ENCODE data around the gene TNNC1.

Gene TNNC1

GRCh38 chr3:52484680-52485461 lies 31.0 kb upstream of the TNNC1 start:
- H3K27me3 ChIP-seq (ENCODE audit: control insufficient read depth in 5 of 5, insufficient read depth in 4 of 5, low read length in 5 of 5) = no peaks in the 10 kb centered on the region
- no peak overlapping the region for H3K27ac ChIP-seq (ENCODE audit: low read depth, low read length)
- no peak overlapping the region for H3K4me3 ChIP-seq (ENCODE audit: low read depth in 1 of 5, low read length in 5 of 5)
- H3K4me1 ChIP-seq (ENCODE audit: control insufficient read depth in 5 of 5, insufficient read depth in 5 of 5, low read length in 5 of 5) = peaks cover 5 to 32% (median 14%) of the 10 kb centered on the region in 5 donors
- H3K9ac ChIP-seq (ENCODE audit: low read length in 5 of 5) = no peak overlapping the region
- H3K36me3 ChIP-seq (ENCODE audit: control insufficient read depth in 5 of 5, insufficient read depth in 5 of 5, low read length in 5 of 5) = peaks cover 0 to 93% (median 86%) of the 10 kb centered on the region in 5 donors
- no peaks in the 10 kb centered on the region for H3K9me3 ChIP-seq (ENCODE audit: control insufficient read depth in 5 of 5, low read length in 5 of 5)

GRCh38 chr3:52483577-52484381 lies 29.9 kb upstream of the TNNC1 start:
- H3K4me3 ChIP-seq (ENCODE audit: low read depth in 1 of 5, low read length in 5 of 5) = no peak overlapping the region
- H3K4me1 ChIP-seq (ENCODE audit: control insufficient read depth in 5 of 5, insufficient read depth in 5 of 5, low read length in 5 of 5) = peaks cover 5 to 31% (median 8%) of the 10 kb centered on the region in 5 donors
- no peak overlapping the region for H3K9ac ChIP-seq (ENCODE audit: low read length in 5 of 5)
- no peaks in the 10 kb centered on the region for H3K27me3 ChIP-seq (ENCODE audit: control insufficient read depth in 5 of 5, insufficient read depth in 4 of 5, low read length in 5 of 5)
- no peak overlapping the region for H3K27ac ChIP-seq (ENCODE audit: low read depth, low read length)
- peaks cover 0 to 93% (median 86%) of the 10 kb centered on the region in 5 donors for H3K36me3 ChIP-seq (ENCODE audit: control insufficient read depth in 5 of 5, insufficient read depth in 5 of 5, low read length in 5 of 5)
- H3K9me3 ChIP-seq (ENCODE audit: control insufficient read depth in 5 of 5, low read length in 5 of 5) = no peaks in the 10 kb centered on the region

GRCh38 chr3:52483081-52483480 lies 29.2 kb upstream of the TNNC1 start:
- H3K9me3 ChIP-seq (ENCODE audit: control insufficient read depth in 5 of 5, low read length in 5 of 5) = no peaks in the 10 kb centered on the region
- no peaks in the 10 kb centered on the region for H3K27me3 ChIP-seq (ENCODE audit: control insufficient read depth in 5 of 5, insufficient read depth in 4 of 5, low read length in 5 of 5)
- H3K27ac ChIP-seq (ENCODE audit: low read depth, low read length) = no peak overlapping the region
- H3K9ac ChIP-seq (ENCODE audit: low read length in 5 of 5) = no peak overlapping the region
- H3K4me1 ChIP-seq (ENCODE audit: control insufficient read depth in 5 of 5, insufficient read depth in 5 of 5, low read length in 5 of 5) = peaks cover 5 to 31% (median 8%) of the 10 kb centered on the region in 5 donors
- no peak overlapping the region for H3K4me3 ChIP-seq (ENCODE audit: low read depth in 1 of 5, low read length in 5 of 5)
- peaks cover 0 to 94% (median 87%) of the 10 kb centered on the region in 5 donors for H3K36me3 ChIP-seq (ENCODE audit: control insufficient read depth in 5 of 5, insufficient read depth in 5 of 5, low read length in 5 of 5)

GRCh38 chr3:52481819-52482521 lies 28.1 kb upstream of the TNNC1 start:
- peaks cover 0 to 94% (median 87%) of the 10 kb centered on the region in 5 donors for H3K36me3 ChIP-seq (ENCODE audit: control insufficient read depth in 5 of 5, insufficient read depth in 5 of 5, low read length in 5 of 5)
- no peak overlapping the region for H3K27ac ChIP-seq (ENCODE audit: low read depth, low read length)
- no peak overlapping the region for H3K9ac ChIP-seq (ENCODE audit: low read length in 5 of 5)

GRCh38 chr3:52480768-52481715 lies 27.2 kb upstream of the TNNC1 start:
- peaks cover 0 to 92% (median 85%) of the 10 kb centered on the region in 5 donors for H3K36me3 ChIP-seq (ENCODE audit: control insufficient read depth in 5 of 5, insufficient read depth in 5 of 5, low read length in 5 of 5)
- H3K27ac ChIP-seq (ENCODE audit: low read depth, low read length) = no peak overlapping the region
- no peak overlapping the region for H3K4me3 ChIP-seq (ENCODE audit: low read depth in 1 of 5, low read length in 5 of 5)
- H3K4me1 ChIP-seq (ENCODE audit: control insufficient read depth in 5 of 5, insufficient read depth in 5 of 5, low read length in 5 of 5) = peaks cover 5 to 45% (median 12%) of the 10 kb centered on the region in 5 donors
- H3K9me3 ChIP-seq (ENCODE audit: control insufficient read depth in 5 of 5, low read length in 5 of 5) = no peaks in the 10 kb centered on the region
- no peak overlapping the region for H3K9ac ChIP-seq (ENCODE audit: low read length in 5 of 5)
- H3K27me3 ChIP-seq (ENCODE audit: control insufficient read depth in 5 of 5, insufficient read depth in 4 of 5, low read length in 5 of 5) = no peaks in the 10 kb centered on the region

More at GRCh38 chr3:52481819-52482521, 28.1 kb upstream of the TNNC1 start:
- Histone ChIP-seq H3K4me1 (ENCODE audit: control insufficient read depth in 5 of 5, insufficient read depth in 5 of 5, low read length in 5 of 5) (peaks cover 5 to 38% (median 8%) of the 10 kb centered on the region in 5 donors), H3K4me3 (ENCODE audit: low read depth in 1 of 5, low read length in 5 of 5) (no peak overlapping the region), H3K27me3 (ENCODE audit: control insufficient read depth in 5 of 5, insufficient read depth in 4 of 5, low read length in 5 of 5) (no peaks in the 10 kb centered on the region), H3K9me3 (ENCODE audit: control insufficient read depth in 5 of 5, low read length in 5 of 5) (no peaks in the 10 kb centered on the region)

- no peak overlapping the region for H3K27ac ChIP-seq (ENCODE audit: low read depth, low read length)
- peaks cover 0 to 91% (median 83%) of the 10 kb centered on the region in 5 donors for H3K36me3 ChIP-seq (ENCODE audit: control insufficient read depth in 5 of 5, insufficient read depth in 5 of 5, low read length in 5 of 5)
- H3K27me3 ChIP-seq (ENCODE audit: control insufficient read depth in 5 of 5, insufficient read depth in 4 of 5, low read length in 5 of 5) = no peaks in the 10 kb centered on the region
- H3K4me3 ChIP-seq (ENCODE audit: low read depth in 1 of 5, low read length in 5 of 5) = no peak overlapping the region
- no peak overlapping the region for H3K9ac ChIP-seq (ENCODE audit: low read length in 5 of 5)
- H3K4me1 ChIP-seq (ENCODE audit: control insufficient read depth in 5 of 5, insufficient read depth in 5 of 5, low read length in 5 of 5) = peaks cover 5 to 54% (median 21%) of the 10 kb centered on the region in 5 donors
- H3K9me3 ChIP-seq (ENCODE audit: control insufficient read depth in 5 of 5, low read length in 5 of 5) = no peaks in the 10 kb centered on the region
Observed at GRCh38 chr3:52479877-52480575, 26.2 kb upstream of the TNNC1 start.

- no peak overlapping the region for H3K4me3 ChIP-seq (ENCODE audit: low read depth in 1 of 5, low read length in 5 of 5)
- no peak overlapping the region for H3K27ac ChIP-seq (ENCODE audit: low read depth, low read length)
Observed at GRCh38 chr3:52479037-52479876, 25.4 kb upstream of the TNNC1 start.

GRCh38 chr3:52477796-52478095 lies 23.9 kb upstream of the TNNC1 start:
- H3K4me3 ChIP-seq (ENCODE audit: low read depth in 1 of 5, low read length in 5 of 5) = no peak overlapping the region
- H3K27me3 ChIP-seq (ENCODE audit: control insufficient read depth in 5 of 5, insufficient read depth in 4 of 5, low read length in 5 of 5) = no peaks in the 10 kb centered on the region
- H3K27ac ChIP-seq (ENCODE audit: low read depth, low read length) = no peak overlapping the region
- H3K9me3 ChIP-seq (ENCODE audit: control insufficient read depth in 5 of 5, low read length in 5 of 5) = no peaks in the 10 kb centered on the region
- H3K4me1 ChIP-seq (ENCODE audit: control insufficient read depth in 5 of 5, insufficient read depth in 5 of 5, low read length in 5 of 5) = peaks cover 0 to 48% (median 21%) of the 10 kb centered on the region in 5 donors
- H3K9ac ChIP-seq (ENCODE audit: low read length in 5 of 5) = no peak overlapping the region
- peaks cover 0 to 94% (median 92%) of the 10 kb centered on the region in 5 donors for H3K36me3 ChIP-seq (ENCODE audit: control insufficient read depth in 5 of 5, insufficient read depth in 5 of 5, low read length in 5 of 5)

More at GRCh38 chr3:52479037-52479876, 25.4 kb upstream of the TNNC1 start:
- Histone ChIP-seq H3K27me3 (ENCODE audit: control insufficient read depth in 5 of 5, insufficient read depth in 4 of 5, low read length in 5 of 5) (no peaks in the 10 kb centered on the region), H3K9ac (ENCODE audit: low read length in 5 of 5) (no peak overlapping the region), H3K36me3 (ENCODE audit: control insufficient read depth in 5 of 5, insufficient read depth in 5 of 5, low read length in 5 of 5) (peaks cover 0 to 90% (median 85%) of the 10 kb centered on the region in 5 donors), H3K4me1 (ENCODE audit: control insufficient read depth in 5 of 5, insufficient read depth in 5 of 5, low read length in 5 of 5) (peaks cover 5 to 48% (median 21%) of the 10 kb centered on the region in 5 donors), H3K9me3 (ENCODE audit: control insufficient read depth in 5 of 5, low read length in 5 of 5) (no peaks in the 10 kb centered on the region)
